Stomach (tissue), 9 donors: ENCODE data around the gene CTIF. TPM values are rescaled to one million over a fixed set of nuclear protein-coding genes. Genes with fewer than 3 reads are reported as not detected.

Experiments
- DNase-seq, 2 donors: peaks; one replicate each; pipeline versions ENCODE4 v3.0.0 to v3.0.0-alpha.2; 2013 to 2019
- H3K27ac ChIP-seq, 5 donors: fragments of 200-600 bp in 4 of 5; sonication (generic) in 4 of 5; one replicate each; pipeline ENCODE4 v1.5.1; 2013 to 2019; ENCODE audit warnings: mild to moderate bottlenecking in 1 of 5, moderate library complexity in 1 of 5
- H3K27me3 ChIP-seq, 3 donors: fragments of 200-600 bp; sonication (generic); one replicate each; pipeline ENCODE4 v1.5.1; 2017 to 2019; ENCODE audit warnings: mixed run types in 1 of 3
- H3K36me3 ChIP-seq, 4 donors: fragments of 200-600 bp; sonication (generic); 1 replicate in 3 of 4; 2 replicates in 1 of 4; pipeline ENCODE4 v1.5.1; 2016 to 2019
- H3K4me1 ChIP-seq, 4 donors: fragments of 200-600 bp; sonication (generic); one replicate each; pipeline ENCODE4 v1.5.1; 2016 to 2019
- H3K4me3 ChIP-seq, 4 donors: fragments of 200-600 bp; sonication (generic) in 3 of 4; one replicate each; pipeline ENCODE4 v1.5.1; 2016 to 2019; ENCODE audit warnings: mild to moderate bottlenecking in 1 of 4
- H3K9me3 ChIP-seq, 4 donors: fragments of 200-600 bp; sonication (generic); one replicate each; pipeline ENCODE4 v1.5.1; 2016 to 2019
- EP300 ChIP-seq: sonication (generic); formaldehyde crosslinking; IDR thresholded peaks from one replicate; pipeline ENCODE4 v1.6.1; 2017; ENCODE audit warnings: antibody characterized with exemption
- POLR2A ChIP-seq, 4 donors: fragments of 450-650 bp; IDR thresholded peaks; one replicate each; pipeline ENCODE4 v1.6.1; 2016; ENCODE audit warnings: antibody characterized with exemption in 4 of 4, control low read depth in 2 of 4, mild to moderate bottlenecking in 1 of 4, moderate library complexity in 1 of 4
- POLR2AphosphoS5 ChIP-seq, 3 donors: sonication (generic); formaldehyde crosslinking; IDR thresholded peaks; one replicate each; pipeline ENCODE4 v1.6.1; 2016; ENCODE audit warnings: antibody characterized with exemption in 3 of 3
- WGBS, 5 donors: extraction: QIAGEN DNeasy Blood & Tissue Kit in 3 of 5; methylation state at CpG; one replicate each; pipeline versions ENCODE4 v1.1.5 to v1.1.7; 2013 to 2018; 5-methylcytosine and 5-hydroxymethylcytosine counted together
- intact Hi-C: fragments of 100-400 bp; cut with DNase I; formaldehyde crosslinking; loops from one replicate; pipeline ENCODE4 v1.15.1; 2023; ENCODE audit warnings: low total_unique reads
- polyA plus RNA-seq, 3 donors: library from polyadenylated mRNA; stranded (reverse); fragments of 200-250 nt; gene quantifications; one replicate each; pipeline ENCODE4 v1.2.3, GENCODE V29; 2013
- total RNA-seq, 5 donors: library from RNA; depleted of rRNA; stranded (reverse); fragments of >200 nt; gene quantifications; one replicate each; pipeline versions ENCODE4 v1.1.0 to v1.2.3, GENCODE V29; 2014 to 2016
- TF ChIP-seq, protein P1 (sequence below), 7 experiments: fragments of 450-650 bp in 4 of 7; fragments of 200-600 bp in 3 of 7; sonication (generic) in 3 of 7; IDR thresholded peaks; one replicate each; pipeline ENCODE4 v1.5.1; 2016 to 2019; ENCODE audit warnings: antibody characterized with exemption in 7 of 7, control low read depth in 2 of 7, mild to moderate bottlenecking in 1 of 7
- donor health status: healthy with polysubstance abuse.
- donor health status: Bipolar disorder and iron deficiency.
- donor health status: healthy.

CTIF gene
- total and polyA plus RNA-seq, 8 donors = 16.3 to 105 (median 30.3) TPM

- Histone ChIP-seq H3K4me1 (no peaks in the 10 kb centered on the region), H3K36me3 (no peaks in the 10 kb centered on the region), H3K27me3 (no peaks in the 10 kb centered on the region), H3K9me3 (no peaks in the 10 kb centered on the region), H3K27ac (no peak overlapping the region), H3K4me3 (no peak overlapping the region)
- intact Hi-C loops = no loop called here
- TF ChIP-seq POLR2A (IDR thresholded peaks at IDR 0.05) (no peak), EP300 (no peak)
- DNase-seq = no peak
- 58 to 88% (median 82%) methylated on average over 3 of the region's 3 CpGs for WGBS, 5 donors
Measured at GRCh38 chr18:48530399-48531081, 8.3 kb upstream of the CTIF start.

GRCh38 chr18:48531082-48531403 is 7.8 kb upstream of the CTIF start:
- TF ChIP-seq EP300 (no peak), POLR2A (IDR thresholded peaks at IDR 0.05) (no peak), POLR2AphosphoS5 (IDR thresholded peaks at IDR 0.05) (no peak)
- TF ChIP-seq, protein P1, sequence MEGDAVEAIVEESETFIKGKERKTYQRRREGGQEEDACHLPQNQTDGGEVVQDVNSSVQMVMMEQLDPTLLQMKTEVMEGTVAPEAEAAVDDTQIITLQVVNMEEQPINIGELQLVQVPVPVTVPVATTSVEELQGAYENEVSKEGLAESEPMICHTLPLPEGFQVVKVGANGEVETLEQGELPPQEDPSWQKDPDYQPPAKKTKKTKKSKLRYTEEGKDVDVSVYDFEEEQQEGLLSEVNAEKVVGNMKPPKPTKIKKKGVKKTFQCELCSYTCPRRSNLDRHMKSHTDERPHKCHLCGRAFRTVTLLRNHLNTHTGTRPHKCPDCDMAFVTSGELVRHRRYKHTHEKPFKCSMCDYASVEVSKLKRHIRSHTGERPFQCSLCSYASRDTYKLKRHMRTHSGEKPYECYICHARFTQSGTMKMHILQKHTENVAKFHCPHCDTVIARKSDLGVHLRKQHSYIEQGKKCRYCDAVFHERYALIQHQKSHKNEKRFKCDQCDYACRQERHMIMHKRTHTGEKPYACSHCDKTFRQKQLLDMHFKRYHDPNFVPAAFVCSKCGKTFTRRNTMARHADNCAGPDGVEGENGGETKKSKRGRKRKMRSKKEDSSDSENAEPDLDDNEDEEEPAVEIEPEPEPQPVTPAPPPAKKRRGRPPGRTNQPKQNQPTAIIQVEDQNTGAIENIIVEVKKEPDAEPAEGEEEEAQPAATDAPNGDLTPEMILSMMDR (IDR thresholded peaks at IDR 0.05) = no peak
- H3K4me3 ChIP-seq = no peak overlapping the region
- no peaks in the 10 kb centered on the region for H3K36me3 ChIP-seq
- intact Hi-C loops = no loop called here
- no peak overlapping the region for H3K27ac ChIP-seq
- DNase-seq = no peak
- H3K4me1 ChIP-seq = no peaks in the 10 kb centered on the region
- 70 to 88% (median 84%) methylated on average over 1 of the region's 1 CpG for WGBS, 5 donors
- no peaks in the 10 kb centered on the region for H3K27me3 ChIP-seq
- no peaks in the 10 kb centered on the region for H3K9me3 ChIP-seq

- Histone ChIP-seq H3K27me3 (no peaks in the 10 kb centered on the region), H3K27ac (no peak overlapping the region), H3K9me3 (no peaks in the 10 kb centered on the region), H3K4me3 (no peak overlapping the region), H3K36me3 (no peaks in the 10 kb centered on the region), H3K4me1 (no peaks in the 10 kb centered on the region)
- 63 to 76% (median 69%) methylated on average over 3 of the region's 3 CpGs for WGBS, 5 donors
- TF ChIP-seq, protein P1 (IDR thresholded peaks at IDR 0.05) = no peak
- TF ChIP-seq EP300 = no peak
- no peak for TF ChIP-seq POLR2A (IDR thresholded peaks at IDR 0.05)
- TF ChIP-seq POLR2AphosphoS5 (IDR thresholded peaks at IDR 0.05) = no peak
- intact Hi-C loops = no loop called here
- DNase-seq = no peak
Measured at GRCh38 chr18:48531908-48532307, 6.9 kb upstream of the CTIF start.

- no peaks in the 10 kb centered on the region for H3K9me3 ChIP-seq
- no peaks in the 10 kb centered on the region for H3K27me3 ChIP-seq
- 81 to 88% (median 83%) methylated on average over 6 of the region's 6 CpGs for WGBS, 5 donors
- no peak for DNase-seq
- no peaks in the 10 kb centered on the region for H3K36me3 ChIP-seq
- peaks cover 0 to 6% (median 4%) of the 10 kb centered on the region in 4 donors for H3K4me1 ChIP-seq
- intact Hi-C loops = no loop called here
- H3K4me3 ChIP-seq = no peak overlapping the region
- TF ChIP-seq POLR2AphosphoS5 (IDR thresholded peaks at IDR 0.05) = no peak
- no peak for TF ChIP-seq POLR2A (IDR thresholded peaks at IDR 0.05)
- no peak for TF ChIP-seq EP300
- TF ChIP-seq, protein P1 (IDR thresholded peaks at IDR 0.05) = no peak
- no peak overlapping the region for H3K27ac ChIP-seq
Measured at GRCh38 chr18:48533340-48534070, 5.3 kb upstream of the CTIF start.

DNA sequence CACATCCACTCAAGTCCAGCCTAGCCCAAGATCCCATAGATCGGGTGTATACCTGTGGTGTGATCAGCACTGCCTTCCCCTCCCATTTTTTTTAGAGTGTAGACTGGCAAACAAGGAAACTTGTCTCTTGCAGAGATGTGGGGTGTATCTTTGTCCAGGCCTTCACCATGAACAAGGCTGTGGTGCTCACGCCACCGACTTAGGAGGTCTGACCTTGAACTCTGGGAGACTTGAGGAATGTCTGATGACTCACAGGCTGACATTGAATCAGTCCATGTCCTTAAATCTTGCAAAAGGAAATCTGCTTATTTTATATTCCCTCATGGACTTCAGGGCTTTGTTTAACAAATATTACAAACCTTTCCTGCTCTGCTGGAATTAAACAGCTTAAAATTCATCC is 4.5 kb upstream of the CTIF start:
- H3K27me3 ChIP-seq = no peaks in the 10 kb centered on the region
- intact Hi-C loops = no loop called here
- H3K4me1 ChIP-seq = peaks cover 0 to 8% (median 7%) of the 10 kb centered on the region in 4 donors
- H3K36me3 ChIP-seq = no peaks in the 10 kb centered on the region
- WGBS, 5 donors = 64 to 89% (median 77%) methylated on average over 3 of the region's 3 CpGs
- no peaks in the 10 kb centered on the region for H3K9me3 ChIP-seq
- no peak overlapping the region for H3K4me3 ChIP-seq
- TF ChIP-seq, protein P1 (IDR thresholded peaks at IDR 0.05) = no peak
- no peak for TF ChIP-seq POLR2A (IDR thresholded peaks at IDR 0.05)
- TF ChIP-seq EP300 = no peak
- TF ChIP-seq POLR2AphosphoS5 (IDR thresholded peaks at IDR 0.05) = no peak
- H3K27ac ChIP-seq = no peak overlapping the region
- DNase-seq = no peak
